Bone marrow (tissue), 2 donors: ENCODE data around the gene CAND2.
"Not testable (repeated sequence)": the region's sequence is repeated elsewhere in the genome, so short reads cannot be mapped to it uniquely, and the experiment has no call there.

Experiments
- DNase-seq, 2 donors: peaks; one replicate each; lab custom pipeline; 2025; lab: John Stamatoyannopoulos, UW

The CAND2 gene

GRCh38 chr3:12861611-12862010 lies 65.1 kb downstream of the CAND2 start:
- no peak for DNase-seq

GRCh38 chr3:12862387-12862786 lies 65.9 kb downstream of the CAND2 start:
- no peak for DNase-seq

GRCh38 chr3:12865271-12865670 lies 68.8 kb downstream of the CAND2 start:
- DNase-seq, result no peak

- no peak for DNase-seq
Observed at GRCh38 chr3:12866836-12867235, 70.4 kb downstream of the CAND2 start.

GRCh38 chr3:12868039-12869034 lies 71.9 kb downstream of the CAND2 start:
- peak; percentile 42 to 45 for DNase-seq

- DNase-seq, result no peak
Observed at GRCh38 chr3:12869035-12869621, 72.6 kb downstream of the CAND2 start.

GRCh38 chr3:12870942-12871341 lies 74.5 kb downstream of the CAND2 start:
- peak in 1 of 2 donors; percentile 11 for DNase-seq

GRCh38 chr3:12871404-12871983 lies 75.0 kb downstream of the CAND2 start:
- no peak for DNase-seq

GRCh38 chr3:12875857-12876836 lies 79.7 kb downstream of the CAND2 start:
- DNase-seq, result no peak

- no peak for DNase-seq
Observed at GRCh38 chr3:12877040-12877439, 80.6 kb downstream of the CAND2 start.

- no peak for DNase-seq
Observed at GRCh38 chr3:12878141-12878574, 81.7 kb downstream of the CAND2 start.

GRCh38 chr3:12878758-12879157 lies 82.3 kb downstream of the CAND2 start:
- DNase-seq, result not testable (repeated sequence)

- no peak for DNase-seq
Observed at GRCh38 chr3:12879191-12879815, 82.8 kb downstream of the CAND2 start.

GRCh38 chr3:12881858-12882257 lies 85.4 kb downstream of the CAND2 start:
- not testable (repeated sequence) for DNase-seq

GRCh38 chr3:12882336-12883310 lies 86.1 kb downstream of the CAND2 start:
- no peak for DNase-seq

GRCh38 chr3:12884186-12884680 lies 87.8 kb downstream of the CAND2 start:
- DNase-seq, result no peak
